ENCODE measurements around the gene ABCG1. TPM values are rescaled to one million over a fixed set of nuclear protein-coding genes. Genes with fewer than 3 reads are reported as not detected.

Gene ABCG1
- total RNA-seq, 1 experiment from 2014 or later, result not detected

DNA sequence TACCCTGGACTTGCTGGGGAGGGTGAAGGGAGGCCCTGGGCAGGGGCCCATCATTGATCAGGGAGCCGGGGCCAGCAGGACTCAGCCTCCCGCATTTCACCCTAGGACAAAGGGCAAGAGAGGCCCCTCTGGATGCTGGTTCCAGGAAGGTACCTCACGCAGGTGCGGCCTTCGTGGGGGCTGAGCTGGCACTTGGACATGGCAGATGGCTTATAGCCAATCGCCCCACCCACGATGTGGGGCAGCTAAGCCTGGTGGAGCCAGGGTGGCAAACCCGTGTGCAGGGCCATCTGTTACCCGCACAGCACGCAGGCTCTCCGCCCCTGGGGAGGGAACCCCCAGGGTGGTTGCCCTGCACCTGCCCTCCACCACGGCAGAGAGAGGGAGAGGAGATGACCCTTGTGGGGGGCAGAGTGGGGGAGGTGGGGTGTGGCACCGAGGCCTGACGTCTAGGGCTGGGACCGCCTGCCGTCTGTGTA lies 93.7 kb downstream of the ABCG1 start:
- POLR2A ChIA-PET, result no interaction called here
- CTCF ChIA-PET, result interaction anchor here (1.5 kb wide), 1 partner anchor 25 kb away, joined by 4 read pairs; no protein-coding TSS in a partner anchor
- Histone ChIP-seq H3K4me1 (peaks cover 32% of the 10 kb centered on the region), H3K4me3 (ENCODE audit: low read depth, low read length) (no peak overlapping the region), H3K36me3 (ENCODE audit: control insufficient read depth, insufficient read depth, low read length) (no peaks in the 10 kb centered on the region; the same call in 1 of the 2 replicates), H3K9me3 (no peaks in the 10 kb centered on the region), H3K27me3 (replicated peaks; ENCODE audit: control insufficient read depth, insufficient read depth, low read length) (no peaks in the 10 kb centered on the region)
- Mint-ChIP-seq H3K27me3 (ENCODE audit: insufficient read depth, unreplicated experiment) (no peaks in the 10 kb centered on the region), H3K4me1 (ENCODE audit: low read depth, unreplicated experiment) (peaks cover 11% of the 10 kb centered on the region), H3K9me3 (ENCODE audit: unreplicated experiment) (no peaks in the 10 kb centered on the region), H3K27ac (ENCODE audit: unreplicated experiment) (no peak overlapping the region), H3K36me3 (ENCODE audit: insufficient read depth, unreplicated experiment) (no peaks in the 10 kb centered on the region), H3K4me3 (ENCODE audit: unreplicated experiment) (no peak overlapping the region)
- intact Hi-C loops (cut with micrococcal nuclease; ENCODE audit: unreplicated experiment), result loop anchor here (10.0 kb wide), 2 partner anchors 52 to 222 kb away; partner anchors contain the start of gene TFF1
- no peak for TF ChIP-seq CTCF (IDR thresholded peaks at IDR 0.05; ENCODE audit: insufficient read depth in 1 of 2, low read depth in 1 of 2, low read length in 1 of 2, severe bottlenecking in 1 of 2, unreplicated experiment in 1 of 2)
- DNase-seq, result peak in 1 of 2 experiments; percentile 23
- BruUV-seq (replicated peaks), result no TSS peak

GRCh38 chr21:42313501-42313969 lies 94.6 kb downstream of the ABCG1 start:
- Mint-ChIP-seq H3K27ac (ENCODE audit: unreplicated experiment) (no peak overlapping the region), H3K4me3 (ENCODE audit: unreplicated experiment) (no peak overlapping the region), H3K9me3 (ENCODE audit: unreplicated experiment) (no peaks in the 10 kb centered on the region), H3K27me3 (ENCODE audit: insufficient read depth, unreplicated experiment) (no peaks in the 10 kb centered on the region), H3K36me3 (ENCODE audit: insufficient read depth, unreplicated experiment) (no peaks in the 10 kb centered on the region), H3K4me1 (ENCODE audit: low read depth, unreplicated experiment) (peaks cover 11% of the 10 kb centered on the region)
- ChIA-PET POLR2A (no interaction called here), CTCF (no interaction called here)
- intact Hi-C loops (cut with micrococcal nuclease; ENCODE audit: unreplicated experiment), result loop anchor here (10.0 kb wide), 2 partner anchors 51 to 221 kb away; partner anchors contain the start of gene TFF1
- no peaks in the 10 kb centered on the region for H3K9me3 ChIP-seq
- peaks cover 32% of the 10 kb centered on the region for H3K4me1 ChIP-seq
- H3K4me3 ChIP-seq (ENCODE audit: low read depth, low read length), result peak overlapping the region; percentile 16
- DNase-seq, result no peak
- H3K27me3 ChIP-seq (replicated peaks; ENCODE audit: control insufficient read depth, insufficient read depth, low read length), result no peaks in the 10 kb centered on the region
- TF ChIP-seq CTCF (IDR thresholded peaks at IDR 0.05; ENCODE audit: insufficient read depth in 1 of 2, low read depth in 1 of 2, low read length in 1 of 2, severe bottlenecking in 1 of 2, unreplicated experiment in 1 of 2), result no peak
- H3K36me3 ChIP-seq (ENCODE audit: control insufficient read depth, insufficient read depth, low read length), result no peaks in the 10 kb centered on the region; the same call in 1 of the 2 replicates
- BruUV-seq (replicated peaks), result no TSS peak

GRCh38 chr21:42314616-42315295 lies 95.8 kb downstream of the ABCG1 start:
- no peaks in the 10 kb centered on the region for H3K27me3 ChIP-seq (replicated peaks; ENCODE audit: control insufficient read depth, insufficient read depth, low read length)
- no peak for TF ChIP-seq CTCF (IDR thresholded peaks at IDR 0.05; ENCODE audit: insufficient read depth in 1 of 2, low read depth in 1 of 2, low read length in 1 of 2, severe bottlenecking in 1 of 2, unreplicated experiment in 1 of 2)
- Mint-ChIP-seq H3K9me3 (ENCODE audit: unreplicated experiment) (no peaks in the 10 kb centered on the region), H3K4me3 (ENCODE audit: unreplicated experiment) (peak overlapping the region; percentile 73), H3K27ac (ENCODE audit: unreplicated experiment) (peak overlapping the region; percentile 83), H3K27me3 (ENCODE audit: insufficient read depth, unreplicated experiment) (no peaks in the 10 kb centered on the region), H3K36me3 (ENCODE audit: insufficient read depth, unreplicated experiment) (no peaks in the 10 kb centered on the region), H3K4me1 (ENCODE audit: low read depth, unreplicated experiment) (peaks cover 11% of the 10 kb centered on the region)
- no peaks in the 10 kb centered on the region for H3K9me3 ChIP-seq
- DNase-seq, result no peak
- H3K4me1 ChIP-seq, result peaks cover 32% of the 10 kb centered on the region
- ChIA-PET CTCF (interaction anchor here (0.6 to 1.6 kb wide), 7 partner anchors 16 to 170 kb away, joined by 3 to 7 read pairs (median 3); no protein-coding TSS in a partner anchor), POLR2A (interaction anchor here (0.6 kb wide), 1 partner anchor 109 kb away, joined by 3 read pairs; no protein-coding TSS in a partner anchor)
- H3K4me3 ChIP-seq (ENCODE audit: low read depth, low read length), result peak overlapping the region; percentile 12
- intact Hi-C loops (cut with micrococcal nuclease; ENCODE audit: unreplicated experiment), result loop anchor here (1.0 to 10.0 kb wide), 3 partner anchors 17 to 220 kb away; partner anchors contain the start of gene TFF1
- BruUV-seq (replicated peaks), result TSS peak; percentile 84
- H3K36me3 ChIP-seq (ENCODE audit: control insufficient read depth, insufficient read depth, low read length), result no peaks in the 10 kb centered on the region; the same call in 1 of the 2 replicates

Data from Caco-2 (cell line).